Bone marrow (tissue), 2 donors: Measurements from ENCODE around the gene CHD3.
"Not testable (repeated sequence)": the region's sequence is repeated elsewhere in the genome, so short reads cannot be mapped to it uniquely, and the experiment has no call there.

Experiments
- DNase-seq, 2 donors: peaks; one replicate each; lab custom pipeline; 2025; lab: John Stamatoyannopoulos, UW

Gene CHD3

DNA sequence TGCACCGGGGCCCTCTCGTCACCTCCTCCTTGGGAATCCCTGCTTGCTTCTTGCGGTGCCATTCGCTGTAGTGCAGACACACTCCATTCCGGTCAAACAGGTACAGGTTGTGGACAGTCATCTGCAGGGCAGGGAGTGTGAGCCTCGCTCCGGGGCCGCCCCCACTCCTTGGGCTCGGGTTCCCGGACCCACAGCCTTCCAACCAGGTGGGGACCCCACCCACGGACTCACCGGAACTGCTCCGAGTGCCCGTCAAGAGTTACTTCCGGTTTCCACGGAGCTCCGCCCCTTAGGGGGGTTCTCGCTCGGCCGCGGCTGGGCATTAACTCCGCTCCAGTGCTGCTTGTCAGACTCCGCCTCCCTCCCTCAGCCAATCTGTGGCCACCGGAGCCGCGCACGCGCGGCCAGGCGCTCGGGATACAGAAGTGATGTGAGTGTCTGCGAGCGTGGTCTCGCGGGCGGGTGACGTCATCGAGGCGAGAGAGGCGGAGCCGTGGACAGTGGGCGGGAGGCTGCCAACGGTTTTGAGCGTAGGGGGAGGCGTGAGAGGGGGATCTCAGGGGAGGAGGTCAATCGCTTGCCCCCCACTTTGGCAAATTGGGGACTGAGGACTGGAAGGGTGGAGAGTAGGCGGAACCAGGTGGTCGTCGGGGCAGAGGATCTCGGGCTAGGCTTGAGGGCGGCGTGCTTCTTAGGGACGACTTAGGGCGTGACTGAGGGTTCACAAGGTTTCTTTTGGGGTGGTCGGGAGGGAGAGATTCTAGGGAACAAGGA lies 43.3 kb downstream of the CHD3 start, which contains the start of the genes CNTROB and TRAPPC1:
Gene CNTROB (plus strand): TSS at position 498 of the 774 bp plus-strand sequence. CDS start 874 bp downstream, outside the sequence.
Gene TRAPPC1 (minus strand): TSS at position 238 of the 774 bp plus-strand sequence. CDS start 117 bp downstream, at position 121.
- DNase-seq: peak; percentile 94 to 98

DNA sequence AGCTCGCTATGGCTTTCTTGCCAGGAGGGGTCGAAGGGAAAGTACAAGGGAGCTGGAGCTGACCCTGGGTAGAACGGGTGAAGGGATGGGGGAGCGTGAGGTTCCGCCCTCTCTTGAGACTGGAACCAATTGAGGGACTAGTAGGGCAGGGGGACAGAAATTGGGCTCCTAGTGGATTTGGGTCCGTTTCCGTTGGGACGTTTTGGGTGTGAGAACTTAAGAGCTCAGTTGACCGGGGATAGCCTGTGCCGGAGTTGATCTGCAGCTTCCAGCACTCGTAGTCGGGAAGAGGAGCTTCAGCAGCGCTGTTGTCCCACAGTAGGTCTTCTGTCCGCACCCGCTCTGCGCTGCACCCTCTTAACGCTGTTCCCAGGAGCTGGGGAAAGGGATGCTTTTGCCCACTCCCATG lies 43.9 kb downstream of the CHD3 start:
- peak in 1 of 2 donors; percentile 15 for DNase-seq

DNA sequence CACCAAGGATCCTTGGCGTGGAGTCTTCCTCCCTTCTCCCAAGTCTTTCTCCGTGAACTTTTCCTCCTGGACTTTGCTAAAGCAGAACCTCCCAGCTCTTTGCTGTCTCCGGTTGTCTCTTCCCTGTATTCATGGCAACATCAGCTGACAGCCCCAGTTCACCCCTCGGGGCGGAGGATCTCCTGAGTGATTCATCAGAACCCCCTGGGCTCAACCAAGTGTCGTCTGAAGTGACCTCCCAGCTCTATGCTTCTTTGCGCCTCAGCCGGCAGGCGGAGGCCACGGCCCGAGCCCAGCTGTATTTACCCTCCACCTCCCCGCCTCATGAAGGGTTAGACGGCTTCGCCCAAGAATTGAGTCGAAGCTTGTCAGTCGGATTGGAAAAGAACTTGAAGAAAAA lies 44.4 kb downstream of the CHD3 start:
- DNase-seq: peak; percentile 36 to 70

DNA sequence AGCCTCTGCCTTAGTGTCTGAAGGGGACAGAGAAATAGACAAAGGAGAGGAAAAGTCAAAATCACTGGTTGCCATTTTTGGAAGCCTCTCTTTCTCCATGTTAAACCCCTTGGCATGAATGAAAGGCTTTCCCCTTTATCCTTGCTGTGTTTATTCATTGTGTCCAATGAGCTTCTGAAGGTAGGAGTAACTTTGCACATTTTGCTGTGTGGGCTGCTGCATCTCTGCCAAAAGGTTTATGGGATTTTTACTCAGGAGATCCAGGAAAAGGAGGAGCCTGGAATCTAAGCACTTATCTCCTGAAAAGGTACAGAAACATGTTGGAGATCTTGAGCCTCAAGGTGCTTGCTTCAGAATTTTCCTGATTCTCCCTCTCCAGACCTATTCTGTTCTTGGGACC lies 47.3 kb downstream of the CHD3 start:
- no peak for DNase-seq

DNA sequence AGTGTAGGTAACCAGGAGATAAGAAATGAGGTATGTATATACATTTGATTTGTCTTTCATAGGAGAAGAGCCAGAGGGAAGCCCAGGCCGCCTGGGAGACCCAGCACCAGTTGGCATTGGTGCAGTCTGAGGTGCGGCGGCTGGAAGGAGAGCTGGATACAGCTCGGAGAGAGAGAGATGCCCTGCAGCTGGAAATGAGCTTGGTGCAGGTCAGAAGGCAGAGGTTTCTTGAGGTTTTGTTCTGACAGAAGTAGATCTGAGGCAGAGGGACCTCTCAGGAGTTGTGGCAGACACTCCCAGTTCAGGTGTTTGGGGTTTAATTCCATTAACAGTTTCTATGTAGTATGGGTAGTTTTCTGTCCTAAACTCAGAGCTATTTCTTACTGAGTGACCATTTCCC lies 51.4 kb downstream of the CHD3 start:
- DNase-seq: no peak

DNA sequence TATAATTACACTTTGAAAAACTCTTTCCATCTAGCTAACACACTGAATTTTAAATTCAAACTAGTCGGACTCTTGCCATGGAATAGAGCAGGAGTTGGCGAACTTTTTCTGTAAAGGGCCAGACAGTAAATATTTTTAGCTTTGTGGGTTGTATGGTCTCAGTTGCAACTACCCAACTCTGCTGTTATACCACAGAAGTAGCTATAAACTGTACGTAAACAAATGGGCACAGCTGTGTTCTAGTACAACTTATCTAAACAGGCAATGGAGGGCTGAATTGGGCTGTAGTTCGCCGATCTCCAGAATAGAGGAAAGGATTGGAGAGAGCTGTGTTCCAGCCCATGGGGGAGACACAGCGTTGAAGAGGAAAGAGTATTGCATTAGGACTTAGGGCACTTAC lies 52.2 kb downstream of the CHD3 start:
- DNase-seq: no peak

DNA sequence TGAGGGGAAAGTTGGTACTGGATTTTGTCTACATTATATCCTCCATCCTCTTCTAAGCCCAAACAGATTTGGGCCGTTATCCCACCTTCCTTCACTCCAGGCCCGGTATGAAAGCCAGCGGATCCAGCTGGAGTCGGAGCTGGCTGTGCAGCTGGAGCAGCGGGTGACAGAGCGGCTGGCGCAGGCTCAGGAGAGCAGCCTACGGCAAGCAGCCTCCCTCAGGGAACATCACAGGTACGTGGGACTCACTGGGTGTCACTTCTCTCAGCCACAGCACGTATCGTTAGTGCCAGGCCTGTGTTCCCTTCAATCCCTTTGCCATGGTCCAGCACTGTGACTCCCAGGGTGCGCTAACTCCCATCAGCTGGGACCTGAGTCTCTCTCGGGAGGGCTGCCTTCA lies 54.7 kb downstream of the CHD3 start:
- no peak for DNase-seq

DNA sequence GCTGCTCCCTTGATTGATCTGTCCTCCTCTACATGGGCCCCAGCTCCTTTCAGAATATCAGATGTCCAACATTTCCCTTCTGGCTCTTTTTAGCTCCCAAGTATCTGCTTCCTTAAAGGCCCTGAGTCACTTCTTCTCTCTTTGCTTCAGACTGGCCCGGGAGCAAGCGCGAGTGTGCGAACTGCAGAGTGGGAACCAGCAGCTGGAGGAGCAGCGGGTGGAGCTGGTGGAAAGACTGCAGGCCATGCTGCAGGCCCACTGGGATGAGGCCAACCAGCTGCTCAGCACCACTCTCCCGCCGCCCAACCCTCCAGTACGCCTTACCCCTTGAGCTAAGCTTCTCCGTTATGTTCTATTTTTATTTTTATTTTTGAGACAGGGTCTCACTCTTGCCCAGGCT lies 55.7 kb downstream of the CHD3 start:
- DNase-seq: no peak

DNA sequence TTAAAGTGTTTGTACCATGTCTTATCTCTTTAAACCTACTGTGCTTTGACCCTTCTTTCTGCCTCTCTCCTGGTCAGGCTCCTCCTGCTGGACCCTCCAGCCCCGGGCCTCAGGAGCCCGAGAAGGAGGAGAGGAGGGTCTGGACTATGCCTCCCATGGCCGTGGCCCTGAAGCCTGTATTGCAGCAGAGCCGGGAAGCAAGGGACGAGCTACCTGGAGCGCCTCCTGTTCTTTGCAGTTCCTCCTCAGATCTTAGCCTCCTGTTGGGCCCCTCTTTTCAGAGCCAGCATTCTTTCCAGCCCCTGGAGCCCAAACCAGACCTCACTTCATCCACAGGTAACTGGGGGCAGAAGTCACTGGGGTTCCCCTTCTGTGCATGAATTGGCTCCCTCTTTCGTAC lies 57.1 kb downstream of the CHD3 start:
- DNase-seq: no peak

DNA sequence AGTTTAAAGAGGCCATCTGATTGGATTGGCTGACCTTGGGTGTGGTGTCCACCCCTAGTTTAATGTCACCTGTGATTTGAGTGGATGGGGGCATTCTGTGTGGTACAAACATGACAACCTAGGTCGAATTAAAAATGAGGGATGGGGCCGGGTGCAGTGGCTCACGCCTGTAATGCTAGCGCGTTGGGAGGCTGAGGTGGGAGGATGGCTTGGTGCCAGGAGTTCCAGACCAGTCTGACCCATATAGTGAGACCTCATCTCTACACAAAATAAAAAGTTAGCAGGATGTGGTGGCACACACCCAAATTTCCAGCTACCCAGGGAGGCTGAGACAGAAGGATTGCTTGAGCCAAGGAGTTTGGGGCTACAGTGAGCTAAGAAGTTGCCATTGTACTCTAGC lies 57.9 kb downstream of the CHD3 start:
- DNase-seq: no peak

DNA sequence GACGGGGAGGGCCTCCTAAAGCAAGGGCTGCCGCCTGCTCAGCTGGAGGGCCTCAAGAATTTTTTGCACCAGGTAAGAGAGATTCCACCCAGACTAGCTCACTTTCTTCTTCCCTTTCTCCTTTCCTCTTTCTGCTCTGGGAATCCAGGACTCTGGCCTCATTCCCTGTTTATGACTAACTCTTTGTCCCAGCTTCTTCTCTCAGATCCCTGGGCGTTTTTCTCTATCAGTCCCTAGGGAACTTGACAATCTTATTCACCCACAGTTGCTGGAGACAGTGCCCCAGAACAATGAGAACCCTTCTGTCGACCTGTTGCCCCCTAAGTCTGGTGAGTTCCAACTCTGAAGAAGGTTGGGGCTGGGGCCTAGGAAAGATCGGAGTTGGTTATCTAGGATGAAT lies 59.1 kb downstream of the CHD3 start:
- no peak for DNase-seq

DNA sequence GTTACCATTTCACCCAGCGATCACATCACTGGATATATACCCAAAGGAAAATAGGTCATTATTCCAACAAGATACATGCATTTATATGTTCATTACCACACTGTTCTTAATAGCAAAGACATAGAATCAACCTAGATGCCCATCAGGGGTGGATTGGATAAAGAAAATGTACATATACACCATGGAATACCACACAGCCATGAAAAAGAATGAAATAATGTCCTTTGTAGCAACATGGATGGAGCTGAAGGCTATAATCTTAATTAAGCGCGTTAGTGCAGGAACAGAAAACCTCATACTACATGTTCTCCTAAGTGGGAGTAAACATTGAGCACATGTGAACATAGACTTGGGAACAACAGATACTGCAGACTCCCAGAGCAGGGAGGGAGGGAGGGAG lies 62.0 kb downstream of the CHD3 start:
- no peak for DNase-seq

DNA sequence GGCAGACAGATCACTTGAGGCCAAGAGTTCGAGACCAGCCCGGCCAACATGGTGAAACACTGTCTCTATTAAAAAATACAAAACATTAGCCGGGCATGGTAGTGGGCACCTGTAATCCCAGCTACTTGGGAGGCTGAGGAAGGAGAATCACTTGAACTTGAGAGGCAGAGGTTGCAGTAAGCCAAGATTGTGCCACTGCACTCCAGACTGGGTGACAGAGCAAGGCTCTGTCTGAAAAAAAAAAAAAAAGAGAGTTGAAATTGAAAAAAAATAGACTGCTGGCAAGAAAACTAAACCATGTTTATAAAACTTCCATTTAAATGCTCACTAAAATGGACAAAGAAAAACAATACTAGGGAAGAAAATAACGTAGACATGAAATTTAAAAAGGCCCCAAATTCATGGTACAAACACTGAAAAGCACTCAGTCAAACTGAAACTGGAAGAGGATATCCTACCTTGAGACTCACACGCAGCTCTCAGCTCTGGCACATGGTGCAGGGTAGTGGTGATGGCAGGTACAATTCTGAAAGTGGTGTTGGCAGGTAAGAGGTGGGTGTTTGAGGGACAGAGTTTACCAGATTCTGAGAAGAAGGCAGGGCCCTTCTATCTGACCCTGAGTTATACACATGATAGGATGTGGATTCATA lies 62.7 kb downstream of the CHD3 start:
- DNase-seq: no peak

DNA sequence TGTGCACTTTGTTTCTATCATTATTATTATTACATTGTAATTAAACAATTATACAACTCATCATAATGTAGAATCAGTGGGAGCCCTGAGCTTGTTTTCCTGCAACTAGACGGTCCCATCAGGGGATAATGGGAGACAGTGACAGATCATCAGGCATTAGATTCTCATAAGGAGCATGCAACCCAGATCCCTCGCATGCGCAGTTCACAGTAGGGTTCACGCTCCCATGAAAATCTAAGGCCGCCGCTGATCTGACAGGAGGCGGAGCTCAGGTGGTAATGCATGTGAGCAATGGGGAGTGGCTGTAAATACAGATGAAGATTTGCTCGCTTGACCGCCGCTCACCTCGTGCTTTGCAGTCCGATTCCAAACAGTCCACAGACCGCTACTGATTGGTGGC lies 64.7 kb downstream of the CHD3 start:
- not testable (repeated sequence) for DNase-seq

DNA sequence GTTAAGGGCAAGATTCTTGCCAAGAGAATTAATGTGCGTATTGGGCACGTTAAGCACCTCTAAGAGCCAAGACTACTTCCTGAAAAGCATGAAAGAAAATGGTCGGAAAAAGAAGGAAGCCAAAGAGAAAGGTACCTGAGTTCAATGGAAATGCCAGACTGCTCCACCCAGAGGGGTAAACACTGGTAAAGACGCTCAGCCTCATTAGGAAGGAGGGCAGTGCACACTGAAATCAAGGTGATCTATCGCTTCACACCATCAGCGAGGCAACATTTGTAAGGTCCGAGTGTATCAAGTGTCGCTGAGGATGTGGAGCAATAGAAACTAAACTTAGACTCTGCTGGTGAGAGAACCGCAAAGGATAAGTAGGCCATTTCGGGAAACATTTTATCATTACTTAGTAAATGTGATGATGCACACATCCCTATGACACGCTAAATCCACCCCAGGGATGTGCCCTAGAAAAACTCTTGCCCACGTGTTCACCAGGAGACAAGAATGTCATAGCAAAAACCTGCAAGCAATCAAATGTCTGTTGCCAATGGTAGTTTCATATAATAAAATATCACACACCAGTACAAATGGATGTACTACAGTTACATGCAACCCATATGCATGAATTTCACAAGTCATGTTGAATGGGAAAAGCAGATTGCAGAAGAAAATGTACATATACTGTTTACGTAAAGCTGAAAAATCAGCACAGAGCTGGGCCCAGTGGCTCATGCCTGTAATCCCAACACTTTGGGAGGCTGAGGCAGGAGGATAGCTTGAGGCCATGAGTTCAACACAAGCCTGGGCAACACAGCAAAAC lies 67.0 kb downstream of the CHD3 start:
- no peak for DNase-seq

DNA sequence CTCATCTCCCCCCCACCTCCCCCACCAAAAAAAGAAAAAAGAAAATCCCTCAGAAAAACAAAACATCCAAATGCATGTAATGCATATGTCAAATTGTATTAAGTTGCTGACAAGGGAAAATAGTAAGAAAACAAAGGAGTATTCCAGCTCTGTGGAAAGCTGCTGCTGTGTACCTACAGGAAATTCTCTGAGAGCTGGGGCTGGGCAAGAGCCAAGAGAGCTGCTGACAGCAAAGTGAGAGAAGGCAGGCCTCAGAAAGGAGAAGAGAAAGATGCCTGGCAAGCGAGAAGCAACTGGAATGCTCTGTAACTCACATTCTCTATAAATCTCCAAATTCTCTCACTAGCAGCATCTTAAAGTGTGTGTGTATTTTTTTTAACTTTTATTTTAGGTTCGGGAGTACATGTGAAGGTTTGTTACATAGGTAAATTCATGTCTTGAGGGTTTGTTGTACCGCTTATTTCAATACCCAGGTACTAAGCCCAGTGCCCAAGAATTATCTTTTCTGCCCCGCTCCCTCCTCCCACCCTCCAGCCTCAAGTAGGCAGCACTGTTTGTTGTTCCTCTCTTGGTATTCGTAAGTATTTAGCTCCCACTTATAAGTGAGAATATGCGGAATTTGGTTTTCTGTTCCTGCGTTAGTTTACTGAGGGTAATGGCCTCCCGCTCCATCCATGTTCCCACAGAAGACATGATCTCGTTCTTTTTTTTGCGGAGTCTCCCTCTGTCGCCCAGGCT lies 67.8 kb downstream of the CHD3 start:
- DNase-seq: no peak

DNA sequence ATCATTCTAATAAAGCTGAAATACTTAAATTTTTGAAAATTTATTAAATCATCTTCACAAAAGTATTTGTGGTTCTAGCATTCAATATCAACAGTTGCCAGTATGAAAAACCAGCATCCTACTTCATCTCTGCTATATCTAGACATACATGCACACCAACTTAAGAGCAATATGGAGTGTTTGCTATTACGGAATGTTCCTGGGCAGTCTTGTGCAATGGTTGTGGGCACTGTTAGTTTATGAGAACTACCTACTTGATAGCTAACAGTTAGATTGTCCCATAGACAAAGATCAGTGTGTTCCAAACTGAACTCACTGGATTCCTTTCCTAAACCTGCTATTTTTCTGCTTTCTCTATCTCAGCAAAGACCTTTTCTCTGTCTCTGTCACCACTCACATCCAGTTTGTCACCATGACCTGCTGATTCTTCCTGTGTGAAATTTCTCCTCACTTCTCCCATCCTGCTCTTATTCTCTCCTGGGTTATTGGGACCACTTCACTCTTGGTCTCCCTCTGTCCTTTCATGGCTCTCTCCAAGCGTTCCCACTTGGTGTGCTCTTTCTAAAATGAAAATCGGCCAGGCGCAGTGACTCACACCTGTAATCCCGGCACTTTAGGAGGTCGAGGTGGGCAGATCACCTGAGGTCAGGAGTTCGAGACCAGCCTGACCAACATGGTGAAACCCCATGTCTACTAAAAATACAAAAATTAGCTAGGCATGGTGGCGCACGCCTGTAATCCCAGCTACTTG lies 71.1 kb downstream of the CHD3 start:
- no peak for DNase-seq

DNA sequence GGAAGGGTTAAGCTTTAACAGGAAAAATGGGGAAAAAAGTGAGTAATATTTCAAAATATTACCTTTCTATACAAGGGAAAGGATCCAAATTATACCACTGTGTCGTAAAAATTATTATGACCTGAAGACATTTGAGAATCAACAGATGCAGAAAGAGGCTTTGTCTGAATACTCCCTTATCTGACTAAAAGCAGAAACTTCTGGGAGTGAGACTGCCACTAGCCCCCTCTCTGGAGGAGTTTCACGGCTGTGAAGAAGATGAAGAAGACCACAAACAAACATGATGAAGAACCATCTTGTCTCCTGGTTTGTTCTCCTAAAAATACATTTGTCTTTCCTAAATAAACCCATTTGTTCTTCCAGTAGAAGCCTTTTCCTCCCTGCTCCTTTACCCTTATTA lies 72.8 kb downstream of the CHD3 start:
- DNase-seq: no peak
